GM21367 (cell line): Measurements from ENCODE around the gene TMEM9B.
A peak's percentile ranks its signal among the peaks of the same experiment; 100 is the strongest.
"Not testable (repeated sequence)": the region's sequence is repeated elsewhere in the genome, so short reads cannot be mapped to it uniquely, and the experiment has no call there.

Experiments
- ATAC-seq: cut with Tn5 transposase; IDR thresholded peaks from one replicate; pipeline ENCODE4 v1.9.1; 2021; ENCODE audit not compliant: unreplicated experiment

TMEM9B gene

GRCh38 chr11:8964324-8965320 lies at the start of gene TMEM9B:
TMEM9B (minus strand) TSS chr11:8964442; CDS start chr11:8964313, 129 bp downstream.
- ATAC-seq: peak; percentile 69

DNA sequence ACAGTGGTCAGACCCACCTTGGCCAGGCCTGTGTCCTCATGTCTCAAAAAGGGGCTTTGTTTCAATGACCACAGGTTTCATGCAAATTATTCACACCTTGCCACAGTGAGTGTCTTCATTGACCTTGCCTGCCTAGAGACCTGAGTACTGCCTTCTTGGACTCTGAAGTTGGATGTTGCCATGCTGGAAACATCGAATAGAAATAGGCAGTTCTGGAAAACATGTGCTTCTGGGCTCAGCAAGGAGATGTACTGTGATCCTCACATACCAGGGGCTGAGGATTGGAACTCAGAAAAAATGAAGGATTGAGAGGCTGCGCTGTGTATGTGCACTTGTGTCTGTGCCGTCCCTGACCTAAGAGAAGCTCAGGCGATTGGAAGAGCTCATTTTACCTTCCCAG lies 49.1 kb upstream of the TMEM9B start:
- no peak for ATAC-seq

GRCh38 chr11:9009538-9009937 lies 45.3 kb upstream of the TMEM9B start:
- not testable (repeated sequence) for ATAC-seq

DNA sequence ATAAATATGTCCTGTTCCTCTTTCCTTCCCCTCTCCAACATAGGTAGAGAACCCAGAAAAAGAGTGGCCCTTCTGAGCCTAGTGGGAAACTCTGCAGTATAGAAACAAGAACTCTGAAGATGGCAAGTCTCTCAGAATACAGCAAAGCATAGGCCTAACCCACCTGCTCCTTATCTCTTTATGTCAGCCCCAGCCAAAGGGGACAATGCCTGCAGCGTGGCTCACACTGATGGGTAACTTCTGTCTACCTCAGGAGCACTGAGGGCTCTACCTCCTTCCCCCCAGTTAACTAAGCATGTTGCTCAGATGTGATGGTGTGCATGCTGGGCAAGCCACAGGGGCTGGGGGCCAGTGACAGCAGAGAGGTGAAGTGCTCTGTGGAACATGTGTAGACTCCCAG lies 44.4 kb upstream of the TMEM9B start:
- ATAC-seq: no peak

- no peak for ATAC-seq
Observed at GRCh38 chr11:9008011-9008550, 43.8 kb upstream of the TMEM9B start.

GRCh38 chr11:9005087-9005486 lies 40.8 kb upstream of the TMEM9B start:
- no peak for ATAC-seq

DNA sequence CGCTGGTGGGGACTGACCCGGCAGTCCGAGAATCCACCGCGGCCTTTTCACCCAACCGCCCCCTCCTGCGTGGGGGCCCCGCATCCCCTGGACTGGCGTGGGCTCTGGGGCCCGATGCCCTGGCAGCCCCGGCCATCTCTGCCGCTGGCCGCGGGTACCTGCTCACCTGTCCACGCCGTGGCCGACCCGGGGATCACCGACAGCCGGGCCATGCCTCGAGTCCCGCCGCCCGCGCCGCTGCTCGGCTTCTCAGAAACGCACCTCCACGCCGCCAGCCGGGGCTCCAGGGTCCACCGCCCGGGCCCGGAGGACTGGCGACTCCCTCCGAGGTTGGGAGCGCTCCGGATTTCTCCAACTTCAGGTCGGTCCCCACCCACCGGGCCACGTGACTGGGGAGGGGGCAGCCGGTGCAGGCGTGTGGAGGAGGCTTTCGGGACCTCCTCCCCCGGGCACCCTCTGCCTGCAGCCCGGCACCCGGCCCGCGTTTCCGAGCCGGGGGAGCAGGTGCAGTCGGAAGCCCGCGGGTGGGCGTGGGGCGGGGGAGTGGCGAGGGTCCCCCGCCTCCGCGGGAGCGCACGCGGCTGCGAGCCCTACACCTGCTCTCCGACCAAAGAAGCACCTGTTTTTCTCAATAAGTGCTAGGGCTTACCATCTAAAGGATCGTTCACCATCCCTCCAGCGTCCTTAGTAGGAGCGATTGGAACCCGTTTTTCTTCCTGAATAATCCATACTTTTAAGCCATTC lies 40.1 kb upstream of the TMEM9B start:
- ATAC-seq: no peak

- ATAC-seq: no peak
Observed at GRCh38 chr11:9003573-9004182, 39.4 kb upstream of the TMEM9B start, which contains the start of gene NRIP3. NRIP3 (minus strand) TSS chr11:9004001; CDS start chr11:9003935, 66 bp downstream.

- no peak for ATAC-seq
Observed at GRCh38 chr11:9002920-9003572, 38.8 kb upstream of the TMEM9B start.

DNA sequence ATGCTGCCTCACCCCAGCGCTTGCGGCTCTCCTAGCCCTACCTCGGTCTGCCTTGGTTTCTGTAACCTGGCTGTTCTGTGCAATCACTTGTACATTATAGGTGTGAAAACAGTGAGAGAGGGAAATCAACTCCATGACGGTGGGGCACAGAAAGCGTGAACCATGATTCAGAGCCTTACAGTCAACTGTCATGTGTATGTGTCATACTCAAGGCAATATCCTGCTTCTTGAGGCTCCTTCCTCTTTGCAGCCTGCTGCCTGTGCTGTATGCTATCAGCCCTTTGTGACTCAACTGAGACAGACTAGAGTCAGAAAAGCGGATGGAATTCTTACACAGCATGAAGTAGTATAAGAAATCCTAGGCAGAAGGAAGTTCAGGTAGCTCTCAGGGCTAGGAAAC lies 37.5 kb upstream of the TMEM9B start:
- no peak for ATAC-seq

- ATAC-seq: no peak
Observed at GRCh38 chr11:8998017-8998416, 33.8 kb upstream of the TMEM9B start.

DNA sequence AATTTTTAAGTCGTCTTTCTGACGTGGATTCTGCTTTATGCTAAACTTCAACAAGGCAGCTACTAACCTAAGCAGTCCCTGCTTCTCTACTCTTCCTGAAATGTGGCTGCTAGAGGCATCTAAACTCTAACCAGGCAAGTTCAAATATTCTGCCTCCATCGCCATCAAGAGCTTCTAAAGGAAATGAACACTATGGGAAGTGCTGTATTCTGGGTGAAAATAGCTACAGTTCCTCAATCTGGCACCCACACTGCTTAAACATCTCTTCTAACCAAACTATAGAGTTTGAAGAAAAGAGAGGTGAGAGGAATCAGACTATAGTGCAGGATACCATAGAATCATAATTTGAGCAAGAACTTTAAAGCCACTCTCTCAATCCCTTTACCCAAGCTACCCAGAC lies 33.2 kb upstream of the TMEM9B start:
- ATAC-seq: no peak

GRCh38 chr11:8989453-8989852 lies 25.2 kb upstream of the TMEM9B start:
- no peak for ATAC-seq

- ATAC-seq: no peak
Observed at GRCh38 chr11:8988329-8989234, 24.3 kb upstream of the TMEM9B start.

- no peak for ATAC-seq
Observed at GRCh38 chr11:8987446-8987845, 23.2 kb upstream of the TMEM9B start.

- ATAC-seq: not testable (repeated sequence)
Observed at GRCh38 chr11:8986772-8987171, 22.5 kb upstream of the TMEM9B start.

- no peak for ATAC-seq
Observed at GRCh38 chr11:8985462-8985861, 21.2 kb upstream of the TMEM9B start.

DNA sequence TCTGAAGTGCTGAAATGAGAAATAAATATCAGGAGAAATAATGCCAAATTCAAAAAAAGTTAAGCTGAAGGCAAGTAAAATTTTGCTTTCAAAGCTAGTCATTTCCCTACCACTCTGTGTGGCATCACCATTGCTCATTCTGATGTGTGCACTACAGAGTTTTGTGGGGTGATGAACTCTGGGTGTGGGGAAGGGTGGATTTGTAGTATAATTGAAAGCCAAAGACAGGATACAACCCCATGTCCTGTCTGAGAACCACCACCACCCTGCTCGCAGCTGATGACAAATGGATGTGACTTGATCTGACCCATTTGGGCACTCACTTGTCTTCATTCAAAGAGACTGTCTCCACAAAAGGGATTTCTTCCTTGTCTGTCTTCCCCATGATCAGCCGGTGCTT lies 19.3 kb upstream of the TMEM9B start:
- ATAC-seq: no peak

DNA sequence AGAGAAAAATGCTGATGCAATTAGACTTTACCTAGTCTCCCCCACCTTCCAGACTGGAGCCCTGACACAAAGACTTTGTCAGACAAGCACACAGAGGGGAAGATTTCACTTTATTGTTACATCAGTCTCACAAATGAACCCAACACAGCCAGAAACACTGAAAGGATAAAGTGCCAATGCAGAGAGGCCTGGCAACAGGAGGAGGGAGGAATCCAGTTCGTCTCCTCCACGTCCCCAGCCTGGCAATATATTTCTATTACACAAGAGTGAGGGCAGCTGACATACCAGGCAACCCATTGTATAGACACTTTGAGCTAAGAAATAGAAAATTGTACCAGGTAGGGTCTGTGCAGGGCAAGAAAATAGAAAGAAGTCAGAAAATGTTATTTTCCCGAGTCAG lies 16.2 kb upstream of the TMEM9B start:
- ATAC-seq: no peak

- not testable (repeated sequence) for ATAC-seq
Observed at GRCh38 chr11:8979365-8979764, 15.1 kb upstream of the TMEM9B start.
